Retina (tissue), 1 donor: Measurements from ENCODE around the gene MAB21L3.

Experiments used
- DNase-seq: peaks from one replicate; pipeline ENCODE4 v3.0.0-alpha.2; 2016

MAB21L3 gene

GRCh38 chr1:116112388-116113140 is 1.4 kb downstream of the MAB21L3 start:
- no peak for DNase-seq

GRCh38 chr1:116113615-116114014 is 2.4 kb downstream of the MAB21L3 start:
- DNase-seq, result no peak

- DNase-seq, result no peak
Measured at GRCh38 chr1:116115476-116116439, 4.6 kb downstream of the MAB21L3 start.

- no peak for DNase-seq
Measured at GRCh38 chr1:116118471-116118870, 7.3 kb downstream of the MAB21L3 start.

GRCh38 chr1:116119876-116120275 is 8.7 kb downstream of the MAB21L3 start:
- no peak for DNase-seq

GRCh38 chr1:116122955-116123757 is 12.0 kb downstream of the MAB21L3 start:
- DNase-seq, result no peak

- DNase-seq, result no peak
Measured at GRCh38 chr1:116123837-116124533, 12.8 kb downstream of the MAB21L3 start.

- DNase-seq, result no peak
Measured at GRCh38 chr1:116125758-116126157, 14.6 kb downstream of the MAB21L3 start.

- DNase-seq, result no peak
Measured at GRCh38 chr1:116126281-116126680, 15.1 kb downstream of the MAB21L3 start.

GRCh38 chr1:116127123-116127847 is 16.1 kb downstream of the MAB21L3 start:
- DNase-seq, result no peak

GRCh38 chr1:116127848-116128540 is 16.8 kb downstream of the MAB21L3 start:
- DNase-seq, result no peak

GRCh38 chr1:116128664-116129063 is 17.5 kb downstream of the MAB21L3 start:
- DNase-seq, result no peak

- no peak for DNase-seq
Measured at GRCh38 chr1:116129537-116129936, 18.3 kb downstream of the MAB21L3 start.

- DNase-seq, result no peak
Measured at GRCh38 chr1:116130356-116130755, 19.2 kb downstream of the MAB21L3 start.

GRCh38 chr1:116131170-116131569 is 20.0 kb downstream of the MAB21L3 start:
- no peak for DNase-seq

GRCh38 chr1:116131866-116132605 is 20.8 kb downstream of the MAB21L3 start:
- DNase-seq, result no peak

GRCh38 chr1:116133696-116134475 is 22.7 kb downstream of the MAB21L3 start:
- DNase-seq, result no peak

- DNase-seq, result no peak
Measured at GRCh38 chr1:116134476-116134773, 23.2 kb downstream of the MAB21L3 start.

- DNase-seq, result no peak
Measured at GRCh38 chr1:116138277-116138792, 27.1 kb downstream of the MAB21L3 start.
